Measurements from ENCODE around the gene CKLF. TPM values are rescaled to one million over a fixed set of nuclear protein-coding genes. Genes with fewer than 3 reads are reported as not detected.

The CKLF gene
- total RNA-seq, 2 donors from 2014 or later, result 41.5 to 58.4 TPM

DNA sequence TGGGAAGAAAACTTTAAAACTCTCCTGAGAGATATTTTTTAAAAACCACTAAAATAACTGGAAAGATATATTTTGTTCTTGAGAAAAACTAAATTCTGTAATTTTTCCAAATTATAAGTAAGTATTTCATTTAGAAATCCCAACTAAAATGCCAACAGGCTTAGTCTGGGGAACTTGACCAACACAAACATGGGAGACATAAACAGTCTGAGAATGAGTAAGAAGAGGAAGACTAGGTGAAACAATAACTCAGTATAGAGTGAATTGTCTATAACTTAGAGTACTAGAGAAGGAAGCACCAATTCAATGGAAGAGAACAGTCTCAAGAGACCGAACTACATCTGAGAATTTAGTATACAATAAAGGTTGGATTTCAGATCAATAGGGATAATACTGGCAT lies 16.8 kb downstream of the CKLF start:
- no peaks in the 10 kb centered on the region for H3K27me3 ChIP-seq
- no peak for DNase-seq
- TF ChIP-seq, protein P1, sequence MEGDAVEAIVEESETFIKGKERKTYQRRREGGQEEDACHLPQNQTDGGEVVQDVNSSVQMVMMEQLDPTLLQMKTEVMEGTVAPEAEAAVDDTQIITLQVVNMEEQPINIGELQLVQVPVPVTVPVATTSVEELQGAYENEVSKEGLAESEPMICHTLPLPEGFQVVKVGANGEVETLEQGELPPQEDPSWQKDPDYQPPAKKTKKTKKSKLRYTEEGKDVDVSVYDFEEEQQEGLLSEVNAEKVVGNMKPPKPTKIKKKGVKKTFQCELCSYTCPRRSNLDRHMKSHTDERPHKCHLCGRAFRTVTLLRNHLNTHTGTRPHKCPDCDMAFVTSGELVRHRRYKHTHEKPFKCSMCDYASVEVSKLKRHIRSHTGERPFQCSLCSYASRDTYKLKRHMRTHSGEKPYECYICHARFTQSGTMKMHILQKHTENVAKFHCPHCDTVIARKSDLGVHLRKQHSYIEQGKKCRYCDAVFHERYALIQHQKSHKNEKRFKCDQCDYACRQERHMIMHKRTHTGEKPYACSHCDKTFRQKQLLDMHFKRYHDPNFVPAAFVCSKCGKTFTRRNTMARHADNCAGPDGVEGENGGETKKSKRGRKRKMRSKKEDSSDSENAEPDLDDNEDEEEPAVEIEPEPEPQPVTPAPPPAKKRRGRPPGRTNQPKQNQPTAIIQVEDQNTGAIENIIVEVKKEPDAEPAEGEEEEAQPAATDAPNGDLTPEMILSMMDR (IDR thresholded peaks at IDR 0.05), result no peak
- H3K27ac ChIP-seq, result no peak overlapping the region
- H3K9ac ChIP-seq (ENCODE audit: low read depth in 2 of 2, low read length in 2 of 2), result no peak overlapping the region
- intact Hi-C loops (cut with DNase I), result no loop called here
- no peaks in the 10 kb centered on the region for H3K4me1 ChIP-seq
- H3K36me3 ChIP-seq, result no peaks in the 10 kb centered on the region
- H3K4me3 ChIP-seq, result no peak overlapping the region
- no peaks in the 10 kb centered on the region for H3K9me3 ChIP-seq

DNA sequence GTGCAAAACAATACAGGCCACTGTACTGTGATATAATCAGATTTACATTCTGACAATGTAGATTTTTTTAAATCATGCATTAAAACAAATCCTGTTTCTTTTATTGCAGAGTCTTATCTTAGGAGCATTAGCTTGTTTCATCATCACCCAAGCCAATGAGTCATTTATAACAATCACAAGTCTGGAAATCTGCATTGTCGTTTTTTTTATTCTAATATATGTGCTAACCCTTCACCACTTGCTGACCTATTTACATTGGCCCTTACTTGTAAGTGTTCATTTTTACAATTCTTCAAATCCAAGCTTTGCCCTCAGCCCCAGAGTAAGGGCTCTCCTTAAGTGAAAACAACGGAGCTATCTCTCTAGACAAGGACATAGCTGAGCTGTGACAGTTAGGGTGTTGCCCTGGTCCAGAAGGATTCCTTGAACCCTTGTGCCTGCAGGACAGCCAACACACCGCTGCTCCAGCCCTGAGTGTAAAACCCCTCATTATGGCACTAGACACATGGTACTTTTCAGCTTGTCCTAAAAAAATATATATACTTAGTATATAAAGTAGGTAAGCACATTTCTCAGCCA lies 17.5 kb downstream of the CKLF start:
- Histone ChIP-seq H3K9ac (ENCODE audit: low read depth in 2 of 2, low read length in 2 of 2) (no peak overlapping the region), H3K4me1 (no peaks in the 10 kb centered on the region), H3K4me3 (no peak overlapping the region), H3K27ac (no peak overlapping the region), H3K9me3 (no peaks in the 10 kb centered on the region), H3K36me3 (no peaks in the 10 kb centered on the region), H3K27me3 (no peaks in the 10 kb centered on the region)
- no peak for DNase-seq
- intact Hi-C loops (cut with DNase I), result no loop called here
- TF ChIP-seq, protein P1 (IDR thresholded peaks at IDR 0.05), result no peak

DNA sequence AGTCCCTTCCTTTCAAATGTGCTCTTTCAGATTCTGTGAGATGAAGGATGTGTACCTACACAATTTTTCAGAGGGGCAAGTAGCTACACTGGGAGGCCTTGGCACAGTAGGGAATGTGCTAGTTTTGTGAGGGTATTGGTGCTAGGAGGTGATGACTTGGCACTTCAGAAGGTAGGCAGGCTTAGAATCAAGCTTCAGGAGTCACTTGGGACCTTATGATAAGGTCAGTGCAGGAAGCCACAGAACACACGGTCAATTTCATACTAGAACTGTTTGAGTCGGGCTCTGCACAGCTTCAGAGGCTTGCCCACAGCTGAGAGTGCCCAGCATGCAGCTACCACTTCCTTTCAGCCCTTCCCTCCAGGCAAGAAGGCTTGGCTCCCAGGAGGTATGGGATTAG lies 20.0 kb downstream of the CKLF start:
- DNase-seq, result no peak
- H3K27ac ChIP-seq, result no peak overlapping the region
- TF ChIP-seq, protein P1 (IDR thresholded peaks at IDR 0.05), result no peak
- H3K9ac ChIP-seq (ENCODE audit: low read depth in 2 of 2, low read length in 2 of 2), result no peak overlapping the region
- intact Hi-C loops (cut with DNase I), result no loop called here
- no peaks in the 10 kb centered on the region for H3K27me3 ChIP-seq
- H3K9me3 ChIP-seq, result no peaks in the 10 kb centered on the region
- no peaks in the 10 kb centered on the region for H3K4me1 ChIP-seq
- H3K4me3 ChIP-seq, result no peak overlapping the region
- no peaks in the 10 kb centered on the region for H3K36me3 ChIP-seq

DNA sequence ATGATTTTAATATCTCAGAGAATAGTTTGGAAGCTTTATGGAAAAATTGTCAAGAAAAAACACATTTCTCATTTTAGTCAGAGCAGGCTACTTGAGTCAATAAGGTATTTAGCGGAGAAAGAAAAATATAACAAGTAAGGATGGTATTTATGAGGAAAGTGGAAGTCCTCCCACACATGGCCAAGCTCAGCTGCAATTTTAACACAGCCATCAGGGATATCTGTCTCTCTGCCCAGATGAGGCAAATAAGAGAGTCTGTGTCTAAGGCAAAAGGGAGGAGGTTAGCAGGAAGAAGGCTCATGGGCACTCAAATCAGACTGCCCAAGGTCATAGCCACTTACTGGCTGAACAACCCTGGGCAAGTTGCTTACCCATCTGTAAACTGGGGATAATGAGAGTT lies 21.7 kb downstream of the CKLF start:
- H3K27ac ChIP-seq, result no peak overlapping the region
- intact Hi-C loops (cut with DNase I), result no loop called here
- no peaks in the 10 kb centered on the region for H3K36me3 ChIP-seq
- H3K4me3 ChIP-seq, result no peak overlapping the region
- no peaks in the 10 kb centered on the region for H3K9me3 ChIP-seq
- H3K27me3 ChIP-seq, result peaks cover 3% of the 10 kb centered on the region
- peaks cover 4% of the 10 kb centered on the region for H3K4me1 ChIP-seq
- TF ChIP-seq, protein P1 (IDR thresholded peaks at IDR 0.05), result no peak
- no peak overlapping the region for H3K9ac ChIP-seq (ENCODE audit: low read depth in 2 of 2, low read length in 2 of 2)
- no peak for DNase-seq

- DNase-seq, result no peak
- TF ChIP-seq, protein P1 (IDR thresholded peaks at IDR 0.05), result no peak
- no peaks in the 10 kb centered on the region for H3K36me3 ChIP-seq
- H3K4me3 ChIP-seq, result no peak overlapping the region
- peaks cover 8% of the 10 kb centered on the region for H3K27me3 ChIP-seq
- H3K9me3 ChIP-seq, result no peaks in the 10 kb centered on the region
- peaks cover 5% of the 10 kb centered on the region for H3K4me1 ChIP-seq
- intact Hi-C loops (cut with DNase I), result no loop called here
- no peak overlapping the region for H3K9ac ChIP-seq (ENCODE audit: low read depth in 2 of 2, low read length in 2 of 2)
- no peak overlapping the region for H3K27ac ChIP-seq
Observed at GRCh38 chr16:66574531-66574930, 22.2 kb downstream of the CKLF start.
